Measurements from ENCODE around the gene DMRTB1.

DMRTB1 gene

GRCh38 chr1:53440633-53441032 is 18.6 kb upstream of the DMRTB1 start:
- Mint-ChIP-seq H3K36me3 (ENCODE audit: insufficient read depth) (no peaks in the 10 kb centered on the region), H3K4me3 (no peak overlapping the region), H3K4me1 (no peaks in the 10 kb centered on the region), H3K9me3 (no peaks in the 10 kb centered on the region), H3K27ac (ENCODE audit: low read depth) (no peak overlapping the region), H3K27me3 (peaks cover 13% of the 10 kb centered on the region)
- ATAC-seq (replicated peaks; ENCODE audit: extremely low read depth, poor library complexity, severe bottlenecking) = no peak
- no peak for DNase-seq (ENCODE audit: low spot score in 2 of 2)

DNA sequence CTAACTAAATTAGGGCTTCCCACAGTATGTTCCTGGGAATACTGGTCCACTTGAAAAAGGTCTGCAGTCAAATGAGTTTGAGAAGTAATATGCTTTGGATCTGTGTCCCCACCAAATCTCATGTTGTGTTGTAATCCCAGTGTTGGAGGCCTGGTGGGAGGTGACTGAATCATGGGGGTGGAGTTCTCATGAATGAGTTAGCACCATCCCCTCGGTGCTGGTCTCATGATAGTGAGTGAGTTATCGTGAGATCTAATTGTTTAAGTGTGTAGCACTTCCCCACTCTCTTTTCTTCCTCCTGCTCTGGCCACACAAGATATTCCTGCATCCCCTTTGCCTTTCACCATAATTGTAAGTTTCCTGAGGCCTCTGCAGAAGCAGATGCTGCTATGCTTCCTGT is 16.9 kb upstream of the DMRTB1 start:
- Mint-ChIP-seq H3K4me1 (no peaks in the 10 kb centered on the region), H3K36me3 (ENCODE audit: insufficient read depth) (no peaks in the 10 kb centered on the region), H3K9me3 (no peaks in the 10 kb centered on the region), H3K27ac (ENCODE audit: low read depth) (no peak overlapping the region), H3K4me3 (no peak overlapping the region), H3K27me3 (no peaks in the 10 kb centered on the region)
- ATAC-seq (replicated peaks; ENCODE audit: extremely low read depth, poor library complexity, severe bottlenecking) (no peak), DNase-seq (ENCODE audit: low spot score in 2 of 2) (no peak)

GRCh38 chr1:53446051-53446450 is 13.1 kb upstream of the DMRTB1 start:
- Mint-ChIP-seq H3K27ac (ENCODE audit: low read depth) (no peak overlapping the region), H3K9me3 (no peaks in the 10 kb centered on the region), H3K36me3 (ENCODE audit: insufficient read depth) (no peaks in the 10 kb centered on the region), H3K27me3 (peaks cover 10% of the 10 kb centered on the region), H3K4me1 (no peaks in the 10 kb centered on the region), H3K4me3 (no peak overlapping the region)
- DNase-seq (ENCODE audit: low spot score in 2 of 2) = no peak
- no peak for ATAC-seq (replicated peaks; ENCODE audit: extremely low read depth, poor library complexity, severe bottlenecking)

DNA sequence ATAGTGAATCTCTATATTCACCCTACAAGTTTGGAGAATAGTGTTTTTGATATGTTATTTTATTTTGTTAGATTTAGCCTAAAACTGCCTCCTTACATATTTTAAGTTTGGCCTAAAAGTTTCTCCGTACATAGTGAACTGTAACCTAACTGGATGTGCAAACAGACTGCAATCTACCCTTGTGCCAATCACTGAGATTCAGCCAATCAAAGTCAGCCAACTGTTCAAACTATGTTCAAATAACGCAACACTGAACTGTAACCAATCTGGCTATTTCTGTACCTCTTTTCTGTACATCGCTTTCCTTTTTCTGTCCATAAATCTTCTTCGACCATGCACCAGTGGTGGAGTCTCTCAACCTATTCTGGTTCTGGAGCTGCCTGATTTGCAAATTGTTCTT is 11.8 kb upstream of the DMRTB1 start:
- Mint-ChIP-seq H3K4me1 (no peaks in the 10 kb centered on the region), H3K36me3 (ENCODE audit: insufficient read depth) (no peaks in the 10 kb centered on the region), H3K4me3 (no peak overlapping the region), H3K27ac (ENCODE audit: low read depth) (no peak overlapping the region), H3K9me3 (no peaks in the 10 kb centered on the region), H3K27me3 (peaks cover 10% of the 10 kb centered on the region)
- no peak for DNase-seq (ENCODE audit: low spot score in 2 of 2)
- no peak for ATAC-seq (replicated peaks; ENCODE audit: extremely low read depth, poor library complexity, severe bottlenecking)

DNA sequence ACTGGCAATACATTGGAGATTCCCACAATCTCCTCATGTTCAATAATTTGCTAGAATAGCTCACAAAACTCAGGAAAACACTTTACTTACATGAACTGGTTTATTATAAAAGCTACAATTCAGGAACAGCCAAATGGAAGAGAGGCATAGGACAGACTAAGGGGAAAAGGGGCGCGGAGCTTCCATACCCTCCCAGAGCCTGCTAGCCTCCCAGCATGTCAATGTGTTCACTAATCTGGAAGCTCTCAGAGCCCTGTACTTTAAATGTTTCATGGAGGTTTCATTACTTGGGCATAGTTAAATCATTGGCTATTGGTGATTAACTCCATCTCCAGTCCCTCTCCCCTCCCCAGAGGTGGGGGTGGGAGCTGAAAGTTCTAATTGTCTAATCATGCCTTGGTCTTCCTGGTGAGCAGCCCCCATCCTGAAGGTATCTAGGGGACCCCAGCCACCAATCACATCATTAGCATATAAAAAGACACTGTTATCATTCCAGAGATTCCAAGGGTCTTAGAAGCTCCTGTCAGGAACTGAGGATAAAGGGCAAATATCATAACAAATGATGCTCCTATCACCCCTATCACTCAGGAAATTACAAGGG is 10.9 kb upstream of the DMRTB1 start:
- no peak overlapping the region for H3K27ac Mint-ChIP-seq (ENCODE audit: low read depth)
- H3K36me3 Mint-ChIP-seq (ENCODE audit: insufficient read depth) = no peaks in the 10 kb centered on the region
- no peaks in the 10 kb centered on the region for H3K9me3 Mint-ChIP-seq
- ATAC-seq (replicated peaks; ENCODE audit: extremely low read depth, poor library complexity, severe bottlenecking) (no peak), DNase-seq (ENCODE audit: low spot score in 2 of 2) (no peak)
- no peak overlapping the region for H3K4me3 Mint-ChIP-seq
- peaks cover 10% of the 10 kb centered on the region for H3K27me3 Mint-ChIP-seq
- H3K4me1 Mint-ChIP-seq = no peaks in the 10 kb centered on the region

- H3K4me1 Mint-ChIP-seq = no peaks in the 10 kb centered on the region
- H3K9me3 Mint-ChIP-seq = no peaks in the 10 kb centered on the region
- H3K27ac Mint-ChIP-seq (ENCODE audit: low read depth) = no peak overlapping the region
- H3K27me3 Mint-ChIP-seq = peaks cover 10% of the 10 kb centered on the region
- DNase-seq (ENCODE audit: low spot score in 2 of 2) (no peak), ATAC-seq (replicated peaks; ENCODE audit: extremely low read depth, poor library complexity, severe bottlenecking) (no peak)
- H3K36me3 Mint-ChIP-seq (ENCODE audit: insufficient read depth) = no peaks in the 10 kb centered on the region
- H3K4me3 Mint-ChIP-seq = no peak overlapping the region
Measured at GRCh38 chr1:53449021-53449420, 10.2 kb upstream of the DMRTB1 start.

DNA sequence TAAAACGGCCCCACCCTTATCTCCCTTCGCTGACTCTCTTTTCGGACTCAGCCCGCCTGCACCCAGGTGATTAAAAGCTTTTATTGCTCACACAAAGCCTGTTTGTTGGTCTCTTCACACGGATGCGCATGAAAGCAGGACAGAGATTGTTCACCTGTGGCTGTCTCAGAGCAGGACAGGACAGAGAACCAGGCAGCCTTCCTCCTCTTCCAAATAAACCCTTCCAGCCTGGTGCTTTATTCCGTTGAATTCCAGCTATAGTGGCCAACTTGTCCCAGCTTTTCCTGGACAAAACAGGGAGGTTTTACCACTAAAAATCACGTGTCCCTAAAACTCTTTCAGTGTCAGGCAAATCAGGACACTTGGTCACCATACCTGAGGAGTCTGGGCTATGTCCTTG is 9.5 kb upstream of the DMRTB1 start:
- no peak for ATAC-seq (replicated peaks; ENCODE audit: extremely low read depth, poor library complexity, severe bottlenecking)
- Mint-ChIP-seq H3K36me3 (ENCODE audit: insufficient read depth) (no peaks in the 10 kb centered on the region), H3K4me3 (no peak overlapping the region), H3K9me3 (no peaks in the 10 kb centered on the region), H3K27me3 (peaks cover 10% of the 10 kb centered on the region), H3K27ac (ENCODE audit: low read depth) (no peak overlapping the region), H3K4me1 (no peaks in the 10 kb centered on the region)
- DNase-seq (ENCODE audit: low spot score in 2 of 2) = no peak

GRCh38 chr1:53450225-53450624 is 9.0 kb upstream of the DMRTB1 start:
- ATAC-seq (replicated peaks; ENCODE audit: extremely low read depth, poor library complexity, severe bottlenecking) (no peak), DNase-seq (ENCODE audit: low spot score in 2 of 2) (no peak)
- no peak overlapping the region for H3K27ac Mint-ChIP-seq (ENCODE audit: low read depth)
- H3K4me3 Mint-ChIP-seq = no peak overlapping the region
- no peaks in the 10 kb centered on the region for H3K36me3 Mint-ChIP-seq (ENCODE audit: insufficient read depth)
- H3K27me3 Mint-ChIP-seq = peaks cover 10% of the 10 kb centered on the region
- H3K4me1 Mint-ChIP-seq = no peaks in the 10 kb centered on the region
- no peaks in the 10 kb centered on the region for H3K9me3 Mint-ChIP-seq

DNA sequence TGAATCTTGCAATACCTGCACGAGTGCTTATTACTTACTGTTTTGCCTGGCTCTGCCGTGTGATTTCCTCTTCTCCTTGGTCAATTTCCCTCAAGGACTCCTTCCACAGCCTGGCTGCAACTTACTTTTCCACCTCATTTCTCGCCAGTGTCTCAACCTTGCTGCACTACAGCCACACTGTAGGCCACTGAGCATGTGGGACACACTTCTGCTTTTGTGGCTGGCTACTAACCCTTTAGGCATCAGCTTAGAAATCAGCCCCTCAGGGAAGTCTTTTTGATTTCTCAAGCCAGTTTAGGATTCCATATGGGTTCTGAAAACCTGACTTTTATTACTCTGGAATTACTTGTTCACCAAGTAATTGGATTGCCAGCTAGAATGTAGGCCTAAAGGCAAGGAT is 5.2 kb upstream of the DMRTB1 start:
- Mint-ChIP-seq H3K27ac (ENCODE audit: low read depth) (no peak overlapping the region), H3K4me3 (no peak overlapping the region)
- ATAC-seq (replicated peaks; ENCODE audit: extremely low read depth, poor library complexity, severe bottlenecking) = no peak

DNA sequence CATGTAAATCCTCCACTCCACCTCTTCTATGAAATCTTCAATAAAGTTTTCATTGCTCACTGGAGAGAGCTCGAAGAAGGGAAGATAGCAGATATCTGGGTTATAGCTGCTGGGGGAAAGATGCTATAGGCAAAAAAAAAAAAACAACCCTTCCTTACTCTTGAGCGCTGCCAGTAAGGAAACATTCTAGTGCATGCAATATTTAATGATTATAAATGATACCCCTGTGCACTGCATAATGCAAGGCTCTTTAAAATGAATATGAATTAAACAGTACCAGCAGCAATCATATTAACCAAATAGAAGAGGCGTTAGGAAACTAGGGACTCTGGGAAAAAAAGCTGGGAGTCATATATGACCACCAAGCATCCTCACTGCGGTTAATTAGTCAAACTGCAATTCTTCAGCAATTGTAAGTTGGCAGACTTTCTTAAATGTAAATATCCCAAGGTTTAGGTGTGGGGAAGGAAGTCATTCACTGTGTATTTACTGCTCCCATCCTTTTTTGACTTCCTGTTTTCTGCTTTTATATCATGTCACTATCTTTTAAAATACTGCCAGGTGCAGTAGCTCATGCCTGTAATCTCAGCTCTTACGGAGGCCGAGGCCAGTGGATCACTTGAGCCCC is 3.7 kb upstream of the DMRTB1 start:
- Mint-ChIP-seq H3K4me3 (no peak overlapping the region), H3K27ac (ENCODE audit: low read depth) (no peak overlapping the region), H3K4me1 (no peaks in the 10 kb centered on the region), H3K9me3 (no peaks in the 10 kb centered on the region), H3K36me3 (ENCODE audit: insufficient read depth) (no peaks in the 10 kb centered on the region), H3K27me3 (no peaks in the 10 kb centered on the region)
- ATAC-seq (replicated peaks; ENCODE audit: extremely low read depth, poor library complexity, severe bottlenecking) (no peak), DNase-seq (ENCODE audit: low spot score in 2 of 2) (no peak)

More for the DNA sequence above, 5.2 kb upstream of the DMRTB1 start:
- DNase-seq (ENCODE audit: low spot score in 2 of 2) = no peak
- H3K9me3 Mint-ChIP-seq = no peaks in the 10 kb centered on the region
- H3K27me3 Mint-ChIP-seq = peaks cover 10% of the 10 kb centered on the region
- H3K4me1 Mint-ChIP-seq = no peaks in the 10 kb centered on the region
- no peaks in the 10 kb centered on the region for H3K36me3 Mint-ChIP-seq (ENCODE audit: insufficient read depth)

DNA sequence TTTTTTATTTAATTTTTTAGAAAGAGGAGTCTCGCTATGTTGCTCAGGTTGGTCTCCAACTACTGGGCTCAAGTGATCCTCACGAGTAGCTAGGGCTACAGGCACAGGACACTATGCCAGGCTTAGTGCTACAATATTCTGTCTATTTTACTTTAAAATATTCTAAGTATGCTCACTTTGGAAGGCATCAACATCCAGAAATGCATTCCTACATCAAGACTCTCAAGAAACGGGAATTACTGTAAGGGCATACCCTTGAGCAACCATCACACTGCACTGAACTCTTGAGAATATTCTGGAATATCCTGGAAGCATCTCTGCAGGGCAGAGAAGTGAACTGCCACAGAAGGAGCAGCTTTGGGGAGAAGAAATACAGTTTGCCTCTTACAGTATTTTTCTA is 565 bp upstream of the DMRTB1 start:
- ATAC-seq (replicated peaks; ENCODE audit: extremely low read depth, poor library complexity, severe bottlenecking) = no peak

GRCh38 chr1:53460211-53460634 is 1.0 kb downstream of the DMRTB1 start:
- H3K4me1 Mint-ChIP-seq = no peaks in the 10 kb centered on the region
- no peak for DNase-seq (ENCODE audit: low spot score in 2 of 2)
- no peaks in the 10 kb centered on the region for H3K9me3 Mint-ChIP-seq
- no peak overlapping the region for H3K27ac Mint-ChIP-seq (ENCODE audit: low read depth)
- no peak for ATAC-seq (replicated peaks; ENCODE audit: extremely low read depth, poor library complexity, severe bottlenecking)
- H3K4me3 Mint-ChIP-seq = no peak overlapping the region
- no peaks in the 10 kb centered on the region for H3K27me3 Mint-ChIP-seq
- no peaks in the 10 kb centered on the region for H3K36me3 Mint-ChIP-seq (ENCODE audit: insufficient read depth)

More for the DNA sequence above, 565 bp upstream of the DMRTB1 start:
- Mint-ChIP-seq H3K27ac (ENCODE audit: low read depth) (no peak overlapping the region), H3K9me3 (no peaks in the 10 kb centered on the region), H3K4me1 (no peaks in the 10 kb centered on the region), H3K4me3 (no peak overlapping the region), H3K36me3 (ENCODE audit: insufficient read depth) (no peaks in the 10 kb centered on the region), H3K27me3 (no peaks in the 10 kb centered on the region)
- no peak for DNase-seq (ENCODE audit: low spot score in 2 of 2)

DNA sequence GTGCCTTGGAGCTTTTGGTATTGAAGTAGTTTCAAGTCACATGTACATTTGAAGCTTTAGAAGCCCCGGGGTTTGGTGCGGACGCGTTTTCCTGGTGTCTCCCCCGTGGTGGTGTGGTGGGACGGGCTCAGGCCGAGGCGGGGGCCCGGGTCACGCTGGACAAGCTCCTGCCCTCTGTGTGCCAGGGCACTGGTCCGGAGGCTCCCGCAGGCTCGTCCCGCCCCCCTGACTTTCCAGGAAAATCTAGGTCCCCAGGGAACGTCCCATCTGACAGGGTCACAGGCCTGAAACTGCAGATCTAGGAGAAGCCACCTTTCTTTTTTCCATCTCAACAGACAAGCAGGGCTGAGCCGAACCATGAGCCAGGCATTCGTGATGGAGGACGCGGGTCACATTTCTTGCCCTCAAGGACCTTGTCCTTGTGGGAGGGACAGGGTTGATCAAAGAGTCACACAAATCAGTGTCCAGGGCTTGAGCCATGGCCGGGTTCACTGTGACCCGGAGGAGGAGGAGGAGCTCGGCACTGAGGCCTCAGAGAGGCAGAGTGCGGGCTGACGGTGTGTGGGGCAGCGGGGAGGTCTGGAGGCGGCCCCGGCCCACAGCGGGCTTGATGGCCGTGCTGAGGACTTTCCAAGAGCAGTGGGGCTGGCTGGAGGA is 1.6 kb downstream of the DMRTB1 start:
- DNase-seq (ENCODE audit: low spot score in 2 of 2) (no peak), ATAC-seq (replicated peaks; ENCODE audit: extremely low read depth, poor library complexity, severe bottlenecking) (no peak)
- Mint-ChIP-seq H3K36me3 (ENCODE audit: insufficient read depth) (no peaks in the 10 kb centered on the region), H3K27ac (ENCODE audit: low read depth) (no peak overlapping the region), H3K4me1 (no peaks in the 10 kb centered on the region), H3K27me3 (no peaks in the 10 kb centered on the region), H3K4me3 (no peak overlapping the region), H3K9me3 (no peaks in the 10 kb centered on the region)
